GM23338 (cell line): ENCODE measurements around the gene C17orf100. TPM values are rescaled to one million over a fixed set of nuclear protein-coding genes. Genes with fewer than 3 reads are reported as not detected.
"Not testable (repeated sequence)": the region's sequence is repeated elsewhere in the genome, so short reads cannot be mapped to it uniquely, and the experiment has no call there.

ENCODE experiments used
- ATAC-seq: fragments of 200-7000 bp; cut with Tn5 transposase; 3 replicates; pipeline ENCODE4 v1.9.1; 2020
- DNase-seq: peaks from one replicate; pipeline ENCODE4 v3.0.0-alpha.2; 2015; ENCODE audit warnings: low spot score
- H2AFZ ChIP-seq: fragments of 200-600 bp; sonication (generic); 2 replicates; pipeline ENCODE4 v1.8.0; 2016; ENCODE audit warnings: antibody characterized with exemption, mild to moderate bottlenecking, moderate library complexity
- H3F3A ChIP-seq: fragments of 200-600 bp; sonication (generic); replicated peaks from 2 replicates; pipeline ENCODE4 v1.8.0; 2017; ENCODE audit warnings: antibody characterized with exemption, mixed run types, low read depth
- H3K27ac ChIP-seq: fragments of 200-600 bp; sonication (generic); 2 replicates; pipeline ENCODE4 v1.6.1; 2016; ENCODE audit warnings: low read depth
- H3K27me3 ChIP-seq: fragments of 200-600 bp; sonication (generic); 2 replicates; pipeline ENCODE4 v1.8.0; 2016; ENCODE audit warnings: mild to moderate bottlenecking, mixed run types, moderate library complexity; ENCODE audit not compliant: insufficient read depth
- H3K36me3 ChIP-seq: fragments of 200-600 bp; sonication (generic); 2 replicates; pipeline ENCODE4 v1.8.0; 2016; ENCODE audit warnings: mild to moderate bottlenecking; ENCODE audit not compliant: insufficient read depth
- H3K4me1 ChIP-seq: fragments of 200-600 bp; sonication (generic); 2 replicates; pipeline ENCODE4 v1.8.0; 2016; ENCODE audit warnings: mild to moderate bottlenecking, moderate library complexity; ENCODE audit not compliant: insufficient read depth
- H3K4me2 ChIP-seq: fragments of 200-600 bp; sonication (generic); 2 replicates; pipeline ENCODE4 v1.7.1; 2017; ENCODE audit warnings: mixed run types
- H3K4me3 ChIP-seq: fragments of 200-600 bp; sonication (generic); 2 replicates; pipeline ENCODE4 v1.6.1; 2016; ENCODE audit warnings: mixed run types
- H3K79me2 ChIP-seq: fragments of 200-600 bp; sonication (generic); replicated peaks from 2 replicates; pipeline ENCODE4 v1.8.0; 2017; ENCODE audit warnings: mild to moderate bottlenecking; ENCODE audit not compliant: insufficient read depth
- H3K9me2 ChIP-seq: fragments of 200-600 bp; sonication (generic); 2 replicates; pipeline ENCODE4 v1.8.0; 2017; ENCODE audit not compliant: insufficient read depth
- H4K20me1 ChIP-seq: fragments of 200-600 bp; sonication (generic); replicated peaks from 2 replicates; pipeline ENCODE4 v1.8.0; 2017; ENCODE audit warnings: mild to moderate bottlenecking; ENCODE audit not compliant: insufficient read depth
- H3K27ac Mint-ChIP-seq: 2 replicates; pipeline ENCODE4 v1.8.0; 2020; ENCODE audit warnings: inconsistent platforms, mild to moderate bottlenecking, moderate library complexity, mixed read lengths
- H3K27me3 Mint-ChIP-seq: 3 replicates; pipeline ENCODE4 v1.8.0; 2022; ENCODE audit warnings: low read depth, mild to moderate bottlenecking, moderate library complexity, mixed read lengths, inconsistent platforms; ENCODE audit not compliant: insufficient read depth, poor library complexity
- H3K36me3 Mint-ChIP-seq: 3 replicates; pipeline ENCODE4 v1.8.0; 2021; ENCODE audit warnings: low read depth, mild to moderate bottlenecking, inconsistent platforms, moderate library complexity, mixed read lengths
- H3K4me1 Mint-ChIP-seq: 3 replicates; pipeline ENCODE4 v1.8.0; 2020; ENCODE audit warnings: mild to moderate bottlenecking, inconsistent platforms, mixed read lengths
- H3K4me3 Mint-ChIP-seq: 3 replicates; pipeline ENCODE4 v1.8.0; 2021; ENCODE audit warnings: moderate library complexity, mild to moderate bottlenecking, inconsistent platforms, mixed read lengths
- H3K9me3 Mint-ChIP-seq: 3 replicates; pipeline ENCODE4 v1.8.0; 2020; ENCODE audit warnings: moderate library complexity, mild to moderate bottlenecking, inconsistent platforms, mixed read lengths
- CREB1 ChIP-seq: fragments of 250-450 bp; sonication (Bioruptor Pico); IDR thresholded peaks from 2 replicates; pipeline ENCODE4 v1.5.0; 2020; ENCODE audit warnings: low read depth, mild to moderate bottlenecking, moderate library complexity
- ETS1 ChIP-seq: IDR thresholded peaks from 2 replicates; pipeline ENCODE4 v1.6.1; 2016; ENCODE audit warnings: antibody characterized with exemption
- EZH2 ChIP-seq: fragments of 200-600 bp; sonication (generic); IDR thresholded peaks from one replicate; pipeline ENCODE4 v1.8.0; 2017; ENCODE audit warnings: antibody characterized with exemption, mild to moderate bottlenecking, low read depth; ENCODE audit not compliant: unreplicated experiment
- REST ChIP-seq: IDR thresholded peaks from one replicate; pipeline ENCODE4 v1.6.1; 2018; ENCODE audit warnings: antibody characterized with exemption; ENCODE audit not compliant: unreplicated experiment
- STAT1 ChIP-seq: IDR thresholded peaks from one replicate; pipeline ENCODE4 v1.6.1; 2016; ENCODE audit warnings: antibody characterized with exemption; ENCODE audit not compliant: unreplicated experiment
- ZNF114 ChIP-seq: fragments of 250-450 bp; sonication (Bioruptor Pico); IDR thresholded peaks from 2 replicates; pipeline ENCODE4 v1.5.0; 2020; ENCODE audit warnings: mild to moderate bottlenecking, moderate library complexity
- polyA plus RNA-seq: library from polyadenylated mRNA; unstranded; fragments of >200 nt; fragmentation: Nextera tagmentation; extraction: Ambion mirVana; gene quantifications from 2 replicates; pipeline ENCODE4 v1.2.1, GENCODE V29; 2016
- total RNA-seq: library from RNA; depleted of rRNA; stranded (reverse); fragments of >200 nt; shearing (Covaris generic); gene quantifications from 2 replicates; pipeline ENCODE4 v1.2.3, GENCODE V29; 2014

Gene C17orf100
- total and polyA plus RNA-seq, 2 experiments from 2014 or later, result 2.7 to 3.9 TPM

GRCh38 chr17:6656797-6657632, 5.5 kb downstream of the C17orf100 start:
- TF ChIP-seq CREB1, result peak; percentile 92
- 0 out of 2 replicates have a peak, but pooled peaks have one; percentile 17 for TF ChIP-seq ETS1
- Histone ChIP-seq H3K27me3 (peaks cover 64% of the 10 kb centered on the region), H3F3A (0 out of 2 replicates have a peak, but pooled peaks cover 11% of the 10 kb centered on the region), H3K4me2 (peak overlapping the region; percentile 91), H3K4me3 (peak overlapping the region; percentile 67), H3K4me1 (peaks cover 18% of the 10 kb centered on the region)
- not testable (repeated sequence) for H3K27ac ChIP-seq, H3K79me2 ChIP-seq, H3K9me2 ChIP-seq, H4K20me1 ChIP-seq, H3K9me3 Mint-ChIP-seq, H3K36me3 Mint-ChIP-seq, H3K36me3 ChIP-seq, H3K27ac Mint-ChIP-seq, H2AFZ ChIP-seq
- Mint-ChIP-seq H3K27me3 (peaks cover 44% of the 10 kb centered on the region), H3K4me3 (peak overlapping the region; percentile 85), H3K4me1 (peaks cover 36% of the 10 kb centered on the region)
- peak; percentile 66 for ATAC-seq
- peak; percentile 83 for DNase-seq

- no peaks in the 10 kb centered on the region for H3K36me3 ChIP-seq
- H3K4me3 ChIP-seq, result peak overlapping the region; percentile 67
- no peak overlapping the region for H3K27ac ChIP-seq
- Mint-ChIP-seq H3K4me1 (peaks cover 31% of the 10 kb centered on the region), H3K4me3 (peak overlapping the region; percentile 85), H3K27me3 (peaks cover 44% of the 10 kb centered on the region), H3K27ac (peak overlapping the region; percentile 27; the same call in 1 of the 2 replicates), H3K9me3 (no peaks in the 10 kb centered on the region; the same call in 2 of the 3 replicates), H3K36me3 (no peaks in the 10 kb centered on the region)
- H3K4me2 ChIP-seq, result peak overlapping the region; percentile 91
- H4K20me1 ChIP-seq, result no peaks in the 10 kb centered on the region
- H3K79me2 ChIP-seq, result no peaks in the 10 kb centered on the region; the same call in 1 of the 2 replicates
- H2AFZ ChIP-seq, result no peak overlapping the region; the same call in 1 of the 2 replicates
- H3K4me1 ChIP-seq, result peaks cover 10% of the 10 kb centered on the region
- ATAC-seq (no peak), DNase-seq (no peak)
- H3K9me2 ChIP-seq, result no peaks in the 10 kb centered on the region
- peaks cover 57% of the 10 kb centered on the region for H3K27me3 ChIP-seq
- 0 out of 2 replicates have a peak, but pooled peaks cover 11% of the 10 kb centered on the region for H3F3A ChIP-seq
- no peak for TF ChIP-seq ETS1
- TF ChIP-seq STAT1, result no peak
- TF ChIP-seq REST, result no peak
- no peak for TF ChIP-seq EZH2
- no peak for TF ChIP-seq ZNF114 (CRISPR knock-in tag)
Measured at GRCh38 chr17:6657633-6658287, 6.2 kb downstream of the C17orf100 start.
